Glomerular visceral epithelial cell (primary cell): ENCODE results near the gene NKAIN2.
"Not testable (repeated sequence)": the region's sequence is repeated elsewhere in the genome, so short reads cannot be mapped to it uniquely, and the experiment has no call there.

Source experiments
- DNase-seq: peaks from one replicate; pipeline ENCODE4 v3.0.0-alpha.2; 2016; ENCODE audit errors: extremely low spot score

The NKAIN2 gene

DNA sequence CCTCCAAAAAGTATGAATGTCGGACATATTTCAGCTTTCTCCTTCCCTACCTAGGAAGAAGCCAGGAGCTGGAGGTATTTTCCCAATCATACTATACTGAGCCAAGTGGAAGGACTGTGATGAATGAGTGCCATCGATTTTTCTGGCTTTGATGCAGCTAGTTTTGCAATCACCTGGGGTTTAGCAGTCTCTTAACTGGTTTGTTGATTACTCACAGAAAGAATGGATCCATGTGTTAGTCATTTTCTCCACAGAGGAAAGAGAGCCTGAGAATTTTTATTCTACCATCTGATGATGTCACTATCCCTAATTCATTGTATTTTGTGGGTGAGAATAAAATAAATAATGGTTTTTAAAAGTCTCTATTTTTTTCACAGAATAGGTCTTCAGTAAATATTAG lies 875.7 kb downstream of the NKAIN2 start:
- no peak for DNase-seq

DNA sequence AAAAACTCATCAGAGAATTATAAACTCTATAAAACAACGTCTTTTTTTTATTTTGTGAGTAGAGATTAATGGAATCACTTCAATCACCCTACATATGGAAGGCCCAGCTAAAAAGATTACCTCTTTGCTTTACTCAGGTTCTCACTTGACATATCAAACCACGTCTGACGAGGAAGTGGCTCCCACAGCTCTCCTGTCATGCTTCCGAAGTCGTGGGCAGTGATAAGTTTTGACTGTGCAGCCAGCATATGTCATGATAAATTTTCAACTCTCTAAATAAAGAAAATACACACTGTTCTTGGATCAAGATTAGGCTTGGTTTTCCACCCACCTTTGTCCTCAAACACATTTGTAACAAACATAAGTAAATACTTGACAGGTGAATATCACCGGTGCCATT lies 879.1 kb downstream of the NKAIN2 start:
- no peak for DNase-seq

DNA sequence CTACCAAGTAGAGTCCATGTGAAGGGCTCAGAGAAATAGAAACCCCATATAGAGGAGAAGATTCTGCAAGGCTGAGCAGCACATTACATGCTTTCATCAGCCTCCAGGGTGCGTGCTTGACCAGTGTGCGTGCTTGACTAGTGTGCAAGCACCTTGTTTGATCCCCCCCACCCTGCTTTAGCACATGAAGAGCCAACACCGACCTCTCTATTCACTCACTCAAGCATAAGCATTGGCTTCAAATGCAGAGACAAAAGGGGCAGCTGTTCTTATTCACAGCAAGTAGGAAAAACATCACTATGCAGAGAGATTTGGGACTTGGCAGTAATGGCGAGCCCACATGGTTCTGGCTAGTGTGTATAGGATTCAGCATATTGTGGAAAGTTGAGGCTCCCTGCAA lies 879.8 kb downstream of the NKAIN2 start:
- no peak for DNase-seq

DNA sequence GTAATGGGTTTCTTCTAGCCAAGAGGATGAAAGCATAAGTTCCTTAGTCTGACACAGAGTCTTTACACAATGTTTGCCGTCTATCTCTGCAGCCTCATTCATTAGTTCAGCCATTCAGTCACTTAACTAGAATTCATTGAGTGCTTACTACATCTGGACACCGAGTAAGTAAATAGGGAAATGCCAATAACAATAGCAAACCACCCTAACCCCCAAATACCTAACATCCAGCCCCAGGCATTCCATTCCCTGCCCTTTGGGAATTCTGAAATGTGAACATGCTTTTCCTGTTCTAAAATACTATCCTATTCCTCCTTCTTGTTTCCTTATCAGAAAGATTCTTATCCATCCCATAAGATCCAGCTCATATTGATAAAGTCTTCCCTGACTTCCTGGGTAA lies 881.0 kb downstream of the NKAIN2 start:
- DNase-seq = no peak

DNA sequence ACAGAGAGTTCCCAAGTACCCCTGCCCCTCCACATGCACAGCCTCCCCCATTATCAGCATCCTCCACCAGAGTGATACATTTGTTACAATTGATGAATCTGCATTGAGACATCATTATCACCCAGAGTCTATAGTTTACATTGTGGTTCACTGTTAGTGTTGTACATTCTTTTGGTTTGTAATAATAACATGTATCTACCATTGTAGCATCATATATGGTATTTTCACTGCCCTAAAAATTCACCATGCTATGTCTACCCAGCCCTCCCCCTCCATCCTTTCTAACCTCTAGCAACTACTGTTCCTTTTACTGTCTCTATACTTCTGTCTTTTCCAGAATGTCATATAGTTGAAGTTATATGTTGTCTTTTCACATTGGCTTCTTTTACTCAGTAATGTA lies 884.7 kb downstream of the NKAIN2 start:
- no peak for DNase-seq

DNA sequence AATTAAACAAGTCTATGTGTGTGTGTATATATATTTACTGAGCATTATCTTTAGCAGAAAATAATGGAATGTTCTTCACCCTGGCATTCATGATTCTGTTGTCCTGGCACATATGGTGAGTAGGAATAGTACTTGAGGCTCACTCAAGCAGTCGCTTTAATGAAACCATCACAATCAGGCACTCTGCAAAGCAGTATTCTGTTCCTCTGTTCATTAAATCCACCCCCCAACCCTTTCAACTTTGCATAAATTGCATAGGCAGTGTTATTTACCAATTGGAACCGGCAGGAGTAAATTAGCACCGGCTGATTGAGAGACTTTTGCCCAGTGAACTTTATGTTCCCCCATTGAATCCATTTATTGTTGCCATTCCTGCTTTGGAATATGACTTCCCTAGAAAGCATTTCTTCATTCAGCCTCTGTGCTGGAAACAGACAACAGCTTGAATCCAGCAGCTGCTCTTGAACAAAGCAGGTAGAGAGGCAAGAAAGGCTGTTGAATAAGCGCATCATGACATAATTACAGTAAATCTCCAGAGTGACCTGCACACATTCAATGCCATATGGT lies 890.6 kb downstream of the NKAIN2 start:
- DNase-seq = no peak

DNA sequence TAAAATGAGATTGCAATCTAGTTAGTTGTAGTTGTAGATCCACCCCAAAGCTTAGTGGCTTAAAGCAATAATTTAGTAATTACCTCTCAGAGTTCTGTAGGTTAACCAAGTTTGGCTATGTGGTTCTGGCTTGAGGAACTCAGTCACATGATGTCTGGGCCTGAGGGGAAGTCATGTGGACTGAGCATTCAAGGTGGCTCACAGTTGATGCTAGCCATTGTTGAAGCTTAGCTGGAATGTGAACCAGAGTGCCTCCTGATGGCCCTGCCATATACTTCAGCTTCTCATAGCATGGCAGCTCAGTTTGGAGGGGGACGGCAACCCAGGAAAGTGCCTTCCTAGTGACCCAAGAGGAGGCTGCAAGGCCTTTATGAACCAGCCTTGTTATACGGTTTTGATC lies 895.4 kb downstream of the NKAIN2 start:
- DNase-seq = no peak

DNA sequence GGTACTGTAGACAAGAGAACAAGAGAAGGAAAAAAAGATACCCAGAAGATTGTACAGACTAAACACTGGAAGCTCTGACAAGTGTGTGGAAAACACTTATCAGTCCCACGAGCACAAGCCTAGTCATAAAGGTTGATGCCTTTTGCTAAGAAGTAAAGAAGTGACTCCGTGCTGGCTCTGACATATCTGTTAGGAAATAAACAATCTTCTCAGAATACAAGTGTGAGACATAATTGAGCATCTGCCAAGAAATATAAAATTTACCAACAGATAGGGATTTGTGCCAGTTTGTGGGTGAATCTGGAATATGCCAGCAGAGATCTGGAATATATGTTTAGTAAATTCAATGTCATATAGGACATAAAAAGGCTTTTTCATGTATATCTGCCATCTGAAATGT lies 899.9 kb downstream of the NKAIN2 start:
- no peak for DNase-seq

DNA sequence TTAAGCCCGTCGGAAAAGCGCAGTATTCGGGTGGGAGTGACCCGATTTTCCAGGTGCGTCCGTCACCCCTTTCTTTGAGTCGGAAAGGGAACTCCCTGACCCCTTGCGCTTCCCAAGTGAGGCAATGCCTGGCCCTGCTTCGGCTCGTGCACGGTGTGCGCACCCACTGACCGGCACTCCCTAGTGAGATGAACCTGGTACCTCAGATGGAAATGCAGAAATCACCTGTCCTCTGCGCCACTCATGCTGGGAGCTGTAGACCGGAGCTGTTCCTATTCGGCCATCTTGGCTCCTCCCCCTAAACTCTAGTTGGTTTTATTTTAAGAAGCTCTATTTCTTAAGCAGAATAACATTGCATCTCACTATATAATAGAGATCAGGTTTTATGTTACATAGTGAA lies 908.9 kb downstream of the NKAIN2 start:
- not testable (repeated sequence) for DNase-seq

DNA sequence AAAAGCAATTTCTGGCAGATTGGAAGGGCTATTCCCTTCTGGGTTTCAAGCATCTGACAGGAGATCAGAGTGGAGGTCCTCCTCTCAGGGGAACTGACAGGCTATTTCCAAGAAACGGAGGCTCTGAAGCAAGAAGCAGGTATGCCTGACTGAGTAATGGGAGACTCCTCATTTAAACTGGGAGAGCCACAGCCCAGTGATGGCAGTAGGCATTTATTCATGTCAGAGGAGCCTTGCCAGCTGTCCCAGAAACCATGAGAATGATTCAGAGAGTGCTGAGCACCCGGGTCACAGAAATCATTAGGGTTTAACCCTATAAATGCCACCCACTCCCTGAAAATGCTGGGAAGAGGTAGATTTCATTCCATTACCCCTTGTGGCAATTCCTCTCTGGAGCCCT lies 911.1 kb downstream of the NKAIN2 start:
- no peak for DNase-seq

DNA sequence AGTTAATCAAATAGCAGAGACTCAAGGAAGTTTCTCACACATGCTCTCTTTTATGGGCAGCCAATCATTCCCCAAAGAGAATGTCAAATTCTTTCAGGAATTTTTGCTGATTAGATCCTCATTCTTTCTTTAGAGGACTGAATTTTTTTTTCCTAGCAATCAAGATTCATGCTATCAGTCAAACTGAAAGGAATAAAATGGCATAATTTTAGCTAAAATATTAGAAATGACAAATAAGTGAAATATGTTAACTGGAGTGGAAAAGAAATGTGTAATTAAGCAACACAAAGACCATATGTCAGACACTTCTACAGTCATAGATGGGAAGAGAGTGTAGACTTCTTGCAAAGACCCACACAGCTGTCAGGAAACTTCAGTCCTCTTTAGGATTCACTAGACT lies 916.2 kb downstream of the NKAIN2 start:
- DNase-seq = no peak

DNA sequence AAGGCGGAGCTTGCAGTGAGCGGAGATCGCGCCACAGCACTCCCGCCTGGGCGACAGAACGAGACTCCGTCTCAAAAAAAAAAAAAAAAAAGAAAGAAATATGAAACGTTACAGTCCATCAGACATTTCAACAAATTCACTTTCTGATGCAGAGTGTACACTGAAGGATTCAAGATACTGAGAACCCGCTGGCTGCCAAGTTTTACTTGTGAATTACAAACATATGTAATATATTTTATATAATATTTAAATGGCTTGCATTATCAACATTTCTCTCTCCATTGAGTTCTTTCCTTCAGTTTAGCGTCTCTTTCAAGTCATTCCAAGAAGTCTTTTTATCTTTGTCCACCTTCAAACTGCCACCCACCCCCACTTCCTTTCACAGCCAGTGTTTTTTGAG lies 917.7 kb downstream of the NKAIN2 start:
- DNase-seq = no peak

DNA sequence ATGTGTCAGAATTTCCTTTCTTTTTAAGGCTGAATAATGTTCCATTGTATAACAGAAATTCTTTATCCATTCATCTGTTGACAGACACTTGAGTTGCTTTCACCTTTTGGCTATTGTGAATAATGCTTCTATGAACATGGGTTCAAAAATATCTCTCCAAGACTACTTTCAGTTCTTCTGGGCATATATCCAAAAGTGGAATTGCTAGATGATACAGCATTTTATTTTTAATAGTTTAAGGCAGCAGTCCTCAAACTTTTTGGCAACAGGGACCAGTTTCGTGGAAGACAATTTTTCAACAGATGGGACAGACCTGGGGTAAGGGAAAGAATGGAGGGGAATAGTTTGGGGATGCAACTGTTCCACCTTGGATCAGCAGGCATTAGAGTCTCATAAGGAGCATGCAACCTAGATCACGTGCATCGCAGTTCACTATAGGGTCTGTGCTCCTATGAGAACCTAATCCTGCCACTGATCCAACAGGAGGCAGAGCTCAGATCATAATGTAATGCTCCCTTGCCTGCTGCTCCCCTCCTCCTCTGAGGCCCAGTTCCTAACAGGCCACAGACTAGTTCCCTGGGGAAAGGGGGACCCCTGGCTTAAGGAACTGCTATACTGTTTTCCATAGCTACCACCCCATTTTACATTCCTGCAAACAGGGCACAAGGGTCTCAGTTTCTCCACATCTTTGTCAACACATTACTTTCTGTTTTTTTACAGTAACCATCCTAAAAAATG lies 918.6 kb downstream of the NKAIN2 start:
- no peak for DNase-seq

DNA sequence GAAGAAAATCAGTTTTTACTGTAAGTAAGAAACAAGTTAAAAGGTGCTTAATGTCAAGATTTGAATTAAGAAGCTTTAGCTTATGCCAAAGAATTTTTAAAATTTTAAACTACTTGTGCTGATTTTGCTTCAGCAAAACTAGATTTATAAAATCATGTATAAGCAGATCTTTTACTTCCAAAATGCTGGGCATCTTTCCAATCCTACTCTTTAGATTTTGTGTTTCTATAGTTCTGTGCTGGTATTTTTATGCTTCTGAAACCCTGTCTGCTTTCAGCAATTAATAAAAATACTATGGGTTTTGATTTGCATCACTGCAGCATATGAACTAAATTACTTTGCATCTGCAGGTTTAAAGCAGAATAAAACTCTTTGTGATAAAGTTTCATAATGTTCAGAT lies 920.0 kb downstream of the NKAIN2 start:
- DNase-seq = no peak

DNA sequence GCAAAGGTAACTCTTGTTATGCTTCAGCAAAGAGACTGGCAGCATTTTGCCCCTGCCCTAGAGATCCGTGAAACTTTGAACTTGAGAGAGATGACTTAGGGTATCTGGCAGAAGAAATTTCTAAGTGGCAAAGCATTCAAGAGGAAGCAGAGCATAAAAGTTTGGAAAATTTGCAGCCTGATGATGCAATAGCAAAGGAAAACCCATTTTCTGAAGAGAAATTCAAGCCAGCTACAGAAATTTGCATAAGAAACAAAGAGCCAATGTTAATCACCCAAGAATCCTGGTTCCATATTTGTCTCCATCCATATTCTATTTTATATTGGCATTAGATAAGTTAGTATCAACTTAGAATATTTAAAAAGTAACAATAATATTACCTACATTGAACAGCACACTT lies 934.1 kb downstream of the NKAIN2 start:
- not testable (repeated sequence) for DNase-seq

DNA sequence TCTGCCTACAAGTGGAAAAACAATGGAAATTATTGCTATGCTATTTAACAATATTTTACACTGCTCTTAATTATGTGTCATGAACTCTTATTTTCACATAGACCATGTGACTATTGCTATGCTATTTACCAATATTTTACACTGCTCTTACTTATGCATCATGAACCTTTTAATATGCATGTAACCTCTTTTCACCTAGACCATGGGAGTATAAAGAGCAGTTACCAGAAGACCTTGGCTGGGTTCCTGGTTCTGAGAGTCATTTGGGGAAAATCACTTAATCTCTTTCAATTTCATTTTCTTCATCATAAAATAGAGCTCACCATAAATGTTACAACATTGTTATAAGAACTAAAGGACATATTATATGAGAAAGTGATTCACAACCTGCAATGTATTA lies 934.8 kb downstream of the NKAIN2 start:
- no peak for DNase-seq

DNA sequence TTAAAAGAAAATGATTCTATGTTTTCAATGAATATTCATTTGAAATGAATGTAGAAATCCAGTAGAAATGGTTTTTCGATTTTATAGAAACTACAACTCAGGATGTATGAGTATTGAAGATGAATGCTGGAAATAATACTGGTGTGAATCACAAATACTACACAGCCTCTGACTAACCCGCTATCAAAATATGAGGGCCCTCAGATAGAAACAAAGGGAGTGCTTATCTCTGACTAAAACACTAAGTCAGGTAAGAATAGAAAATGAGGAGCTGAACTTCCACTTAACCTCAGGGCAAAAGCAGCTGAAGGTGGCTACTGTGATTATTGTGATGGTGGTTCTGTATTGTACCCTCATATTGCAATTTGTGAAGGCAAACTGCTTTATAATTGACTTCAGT lies 937.7 kb downstream of the NKAIN2 start:
- no peak for DNase-seq

DNA sequence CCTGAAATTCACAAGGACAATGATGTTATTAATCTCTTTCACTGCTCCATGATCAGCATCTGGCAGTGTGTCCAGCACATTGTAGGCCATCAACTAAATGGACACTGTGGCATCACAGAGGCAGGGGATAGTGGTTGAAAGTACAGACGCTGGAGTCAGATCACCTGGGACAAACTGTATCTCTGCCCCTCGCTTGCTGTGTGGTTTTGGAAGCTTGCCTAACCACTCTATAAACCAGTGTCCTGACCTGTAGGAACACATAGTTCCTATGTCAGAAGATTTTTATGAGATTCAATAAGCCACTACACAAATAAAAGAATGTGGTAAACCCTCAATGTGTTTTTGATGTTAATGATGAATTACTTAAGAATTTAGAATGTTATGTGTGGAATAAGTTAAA lies 939.3 kb downstream of the NKAIN2 start:
- DNase-seq = peak; percentile 33

DNA sequence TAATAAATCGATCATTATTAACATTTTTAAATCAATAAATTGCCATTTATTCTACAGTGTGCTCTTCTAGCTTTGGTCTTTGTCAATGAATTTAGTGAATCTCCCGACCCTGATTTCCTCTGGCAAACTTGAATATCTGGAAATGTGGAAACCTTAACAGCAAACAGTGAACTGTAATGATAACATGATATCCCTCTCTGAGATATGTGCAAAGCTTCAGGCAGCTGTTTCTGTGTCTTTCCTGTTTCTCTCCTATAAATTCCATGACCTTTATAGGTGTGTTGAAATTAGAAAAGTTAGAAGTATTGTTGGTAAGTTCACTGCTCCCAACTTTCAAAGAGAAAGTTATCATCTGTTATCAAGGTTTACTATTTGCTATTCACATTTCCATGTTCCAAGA lies 939.8 kb downstream of the NKAIN2 start:
- DNase-seq = no peak

DNA sequence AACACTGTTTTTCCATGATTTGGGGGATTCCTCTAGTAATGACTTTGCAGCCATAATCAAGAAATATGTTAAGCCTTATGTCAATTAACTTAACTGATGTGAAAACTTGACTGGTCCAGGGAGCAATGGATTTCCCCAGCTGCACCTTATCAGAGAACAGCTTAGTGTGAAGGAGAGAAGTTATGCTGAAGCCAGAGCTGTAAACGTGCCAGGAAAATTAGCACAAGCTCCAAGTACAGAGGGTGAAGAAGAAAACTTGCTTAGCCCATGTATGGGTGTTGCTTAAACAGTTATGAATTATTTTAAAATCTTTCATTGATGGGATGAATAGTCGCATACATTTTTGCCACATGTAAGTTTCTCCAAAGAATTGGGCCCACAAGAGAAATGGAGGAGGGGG lies 943.7 kb downstream of the NKAIN2 start:
- DNase-seq = no peak

DNA sequence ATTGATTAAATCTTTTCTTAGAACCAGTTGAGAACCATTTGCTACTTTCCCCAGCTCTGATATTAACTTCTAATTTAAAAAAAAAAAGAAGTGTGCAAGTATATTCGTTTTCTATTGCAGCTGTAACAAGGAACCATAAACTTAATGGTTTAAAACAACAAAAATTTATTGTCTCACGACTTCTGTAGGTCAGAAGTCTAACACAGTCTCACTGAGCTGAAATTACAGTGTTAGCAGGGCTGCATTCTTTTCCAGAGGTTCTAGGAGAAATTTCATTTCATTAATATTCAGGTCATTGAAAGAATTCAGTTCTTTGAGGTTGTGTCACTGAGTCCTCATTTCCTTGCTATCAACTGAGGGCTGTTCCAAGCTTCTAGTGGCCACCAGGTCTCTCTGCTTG lies 945.1 kb downstream of the NKAIN2 start:
- no peak for DNase-seq

DNA sequence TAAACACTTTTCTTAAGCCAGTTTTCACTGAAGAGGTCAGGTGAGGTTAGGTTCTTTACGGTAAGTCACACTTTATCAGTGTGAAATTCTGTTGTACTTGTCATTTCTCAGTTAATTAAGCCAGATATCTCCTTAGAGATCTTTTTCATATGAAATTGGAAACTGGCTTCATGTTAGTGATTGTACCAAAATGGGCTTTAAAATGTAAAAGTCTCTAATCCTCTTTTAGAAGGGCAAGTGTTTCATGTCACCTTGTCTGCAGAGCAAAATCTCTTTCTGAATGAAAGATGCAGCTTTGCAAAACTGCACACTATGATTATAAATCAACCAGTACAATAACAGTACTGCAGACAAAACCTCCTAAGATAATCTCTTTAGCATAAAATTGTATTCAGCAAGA lies 949.3 kb downstream of the NKAIN2 start:
- DNase-seq = no peak

DNA sequence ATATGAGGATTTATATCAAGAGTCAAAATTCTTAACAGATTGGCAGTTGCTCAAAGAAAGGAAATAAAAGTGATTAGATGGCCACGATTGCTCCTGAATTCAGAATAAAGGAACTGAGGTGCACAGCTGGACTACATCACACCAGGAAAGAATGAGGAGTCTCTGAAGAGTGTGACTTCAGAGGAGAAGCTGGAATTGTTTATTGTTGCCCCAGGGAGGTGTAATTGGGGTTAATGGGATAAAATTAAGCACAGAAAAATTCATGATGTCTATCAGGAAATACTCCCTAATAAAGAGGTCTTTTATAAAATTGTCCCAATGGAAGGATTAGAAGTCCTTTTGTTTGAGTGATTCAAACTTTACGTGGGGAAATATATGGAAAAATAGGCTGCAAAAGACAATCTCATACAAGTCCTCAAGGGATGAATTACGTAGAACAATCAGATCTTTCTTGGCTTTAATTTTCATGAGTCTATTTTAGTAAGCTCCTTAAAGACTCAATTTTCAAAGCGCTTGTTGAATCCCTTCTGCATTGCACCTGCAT lies 950.0 kb downstream of the NKAIN2 start:
- DNase-seq = no peak

DNA sequence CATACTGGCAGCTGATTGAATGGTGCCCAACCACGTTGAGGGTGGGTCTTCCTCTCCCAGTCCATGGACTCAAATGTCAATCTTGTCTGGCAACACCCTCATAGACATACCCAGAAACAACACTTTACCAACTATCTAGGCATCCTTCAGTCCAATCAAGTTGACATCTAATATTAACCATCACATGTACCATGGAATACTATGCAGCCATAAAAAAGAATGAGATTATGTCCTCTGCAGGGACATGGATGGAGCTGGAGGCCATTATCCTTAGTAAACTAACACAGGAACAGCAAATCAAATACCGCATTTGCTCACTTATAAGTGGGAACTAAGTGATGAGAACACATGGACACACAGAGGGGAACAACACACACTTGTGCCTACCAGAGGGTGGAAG lies 951.7 kb downstream of the NKAIN2 start:
- no peak for DNase-seq
